ENCODE data around the gene TNFRSF13B. TPM values are rescaled to one million over a fixed set of nuclear protein-coding genes. Genes with fewer than 3 reads are reported as not detected.
"Not testable (repeated sequence)": the region's sequence is repeated elsewhere in the genome, so short reads cannot be mapped to it uniquely, and the experiment has no call there.

Gene TNFRSF13B
- total RNA-seq, 1 experiment from 2014 or later: not detected

DNA sequence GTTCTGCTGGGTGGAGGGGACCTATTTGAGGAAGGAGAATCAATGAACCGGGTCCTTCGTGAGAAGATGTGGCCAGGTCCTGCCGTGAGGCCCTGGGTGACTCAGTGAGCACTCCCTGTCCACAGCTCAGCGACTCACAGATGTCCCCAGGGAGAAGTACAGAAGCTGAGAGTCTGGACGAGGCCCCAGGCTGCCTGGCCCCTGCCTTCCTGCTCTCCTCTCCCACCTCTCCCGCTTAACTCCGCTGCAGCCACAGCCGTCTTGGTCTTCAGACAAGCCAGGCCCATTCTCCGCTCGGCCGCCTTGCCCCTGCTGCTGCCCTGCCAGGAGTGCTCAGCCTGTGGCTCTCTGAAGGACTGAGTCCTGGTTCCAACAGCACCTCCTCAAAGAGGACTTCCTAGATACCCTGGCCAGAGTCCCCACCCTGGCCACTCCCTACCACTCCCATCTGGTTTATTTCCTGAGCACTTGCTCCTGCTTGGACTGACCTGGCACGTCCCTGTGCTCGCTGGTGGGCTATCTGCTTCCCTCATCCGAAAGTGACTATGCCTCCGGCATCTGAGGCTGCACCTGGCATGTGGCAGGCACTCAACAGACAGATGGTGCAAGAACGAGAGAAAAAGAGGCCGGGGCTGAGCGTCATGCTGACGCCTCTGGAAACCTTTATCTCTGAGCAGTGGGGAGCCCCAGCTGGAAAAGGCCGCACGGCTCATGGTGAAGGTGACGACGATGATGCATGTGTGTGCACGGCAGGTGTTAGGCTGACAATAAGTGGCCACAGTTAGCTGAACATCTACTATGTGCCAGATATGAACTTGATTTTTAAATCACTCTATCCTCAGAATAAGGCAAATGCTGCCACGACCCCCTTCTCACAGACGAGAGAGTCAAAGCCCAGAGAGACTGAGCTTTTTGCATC lies 9.2 kb upstream of the TNFRSF13B start:
- Histone ChIP-seq H3K27ac (no peak overlapping the region), H4K20me1 (ENCODE audit: insufficient read depth) (no peaks in the 10 kb centered on the region), H3K27me3 (ENCODE audit: insufficient read depth, low read depth) (no peaks in the 10 kb centered on the region), H3F3A (ENCODE audit: insufficient read depth, low read depth) (no peaks in the 10 kb centered on the region), H3K36me3 (ENCODE audit: low read depth) (no peaks in the 10 kb centered on the region), H3K9me3 (ENCODE audit: insufficient read depth, low read depth) (0 out of 2 replicates have a peak, but pooled peaks cover under 1% of the 10 kb centered on the region), H3K4me2 (no peak overlapping the region), H3K4me1 (replicated peaks; ENCODE audit: insufficient read depth) (no peaks in the 10 kb centered on the region), H2AFZ (no peak overlapping the region), H3K4me3 (no peak overlapping the region), H3K79me2 (ENCODE audit: low read depth) (no peaks in the 10 kb centered on the region), H3K9me2 (ENCODE audit: insufficient read depth) (no peaks in the 10 kb centered on the region)
- intact Hi-C loops (cut with micrococcal nuclease; ENCODE audit: unreplicated experiment): no loop called here
- DNase-seq: no peak
- CTCF ChIA-PET: no interaction called here
- POLR2A ChIA-PET (ENCODE audit: unreplicated experiment): no interaction called here
- TF ChIP-seq, protein P1, sequence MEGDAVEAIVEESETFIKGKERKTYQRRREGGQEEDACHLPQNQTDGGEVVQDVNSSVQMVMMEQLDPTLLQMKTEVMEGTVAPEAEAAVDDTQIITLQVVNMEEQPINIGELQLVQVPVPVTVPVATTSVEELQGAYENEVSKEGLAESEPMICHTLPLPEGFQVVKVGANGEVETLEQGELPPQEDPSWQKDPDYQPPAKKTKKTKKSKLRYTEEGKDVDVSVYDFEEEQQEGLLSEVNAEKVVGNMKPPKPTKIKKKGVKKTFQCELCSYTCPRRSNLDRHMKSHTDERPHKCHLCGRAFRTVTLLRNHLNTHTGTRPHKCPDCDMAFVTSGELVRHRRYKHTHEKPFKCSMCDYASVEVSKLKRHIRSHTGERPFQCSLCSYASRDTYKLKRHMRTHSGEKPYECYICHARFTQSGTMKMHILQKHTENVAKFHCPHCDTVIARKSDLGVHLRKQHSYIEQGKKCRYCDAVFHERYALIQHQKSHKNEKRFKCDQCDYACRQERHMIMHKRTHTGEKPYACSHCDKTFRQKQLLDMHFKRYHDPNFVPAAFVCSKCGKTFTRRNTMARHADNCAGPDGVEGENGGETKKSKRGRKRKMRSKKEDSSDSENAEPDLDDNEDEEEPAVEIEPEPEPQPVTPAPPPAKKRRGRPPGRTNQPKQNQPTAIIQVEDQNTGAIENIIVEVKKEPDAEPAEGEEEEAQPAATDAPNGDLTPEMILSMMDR (conservative IDR thresholded peaks at IDR 0.05): no peak
- no peak for TF ChIP-seq EZH2 (IDR thresholded peaks at IDR 0.05; ENCODE audit: low read depth)
- no TSS peak for BruUV-seq (replicated peaks)

DNA sequence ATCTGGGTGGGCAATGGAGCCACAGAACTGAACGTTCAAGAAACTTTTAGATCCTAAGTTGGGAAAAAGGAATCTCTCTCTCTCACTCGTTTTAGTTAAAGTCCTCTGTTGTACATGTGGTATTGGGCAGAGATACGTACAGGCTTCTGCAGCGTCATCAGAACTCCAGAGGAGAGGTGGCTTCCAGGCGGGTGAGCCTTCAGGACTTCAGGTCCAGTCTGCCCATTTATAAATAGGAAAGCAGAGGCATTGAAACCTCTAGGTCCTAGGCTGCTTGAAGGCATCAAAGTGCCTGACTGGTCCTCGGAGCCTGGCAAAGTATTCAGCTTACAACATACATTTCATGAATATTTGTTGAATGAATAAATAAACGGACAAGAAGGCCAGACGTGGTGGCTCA lies 8.1 kb upstream of the TNFRSF13B start:
- POLR2A ChIA-PET (ENCODE audit: unreplicated experiment): interaction anchor here (0.6 kb wide), 1 partner anchor 10 kb away, joined by 3 read pairs; no protein-coding TSS in a partner anchor
- Histone ChIP-seq H3K4me2 (no peak overlapping the region), H3K9me2 (ENCODE audit: insufficient read depth) (no peaks in the 10 kb centered on the region), H3K4me1 (replicated peaks; ENCODE audit: insufficient read depth) (peaks cover 3% of the 10 kb centered on the region; the same call in 1 of the 2 replicates), H3K27ac (no peak overlapping the region), H3K27me3 (ENCODE audit: insufficient read depth, low read depth) (no peaks in the 10 kb centered on the region), H4K20me1 (ENCODE audit: insufficient read depth) (no peaks in the 10 kb centered on the region), H3F3A (ENCODE audit: insufficient read depth, low read depth) (no peaks in the 10 kb centered on the region), H3K4me3 (no peak overlapping the region), H3K79me2 (ENCODE audit: low read depth) (no peaks in the 10 kb centered on the region), H3K36me3 (ENCODE audit: low read depth) (no peaks in the 10 kb centered on the region), H2AFZ (no peak overlapping the region), H3K9me3 (ENCODE audit: insufficient read depth, low read depth) (no peaks in the 10 kb centered on the region)
- BruUV-seq (replicated peaks): no TSS peak
- TF ChIP-seq, protein P1 (conservative IDR thresholded peaks at IDR 0.05): no peak
- no peak for TF ChIP-seq EZH2 (IDR thresholded peaks at IDR 0.05; ENCODE audit: low read depth)
- CTCF ChIA-PET: interaction anchor here (0.7 kb wide), 2 partner anchors 75 to 121 kb away, joined by 3 to 7 read pairs; no protein-coding TSS in a partner anchor
- DNase-seq: no peak
- intact Hi-C loops (cut with micrococcal nuclease; ENCODE audit: unreplicated experiment): no loop called here

DNA sequence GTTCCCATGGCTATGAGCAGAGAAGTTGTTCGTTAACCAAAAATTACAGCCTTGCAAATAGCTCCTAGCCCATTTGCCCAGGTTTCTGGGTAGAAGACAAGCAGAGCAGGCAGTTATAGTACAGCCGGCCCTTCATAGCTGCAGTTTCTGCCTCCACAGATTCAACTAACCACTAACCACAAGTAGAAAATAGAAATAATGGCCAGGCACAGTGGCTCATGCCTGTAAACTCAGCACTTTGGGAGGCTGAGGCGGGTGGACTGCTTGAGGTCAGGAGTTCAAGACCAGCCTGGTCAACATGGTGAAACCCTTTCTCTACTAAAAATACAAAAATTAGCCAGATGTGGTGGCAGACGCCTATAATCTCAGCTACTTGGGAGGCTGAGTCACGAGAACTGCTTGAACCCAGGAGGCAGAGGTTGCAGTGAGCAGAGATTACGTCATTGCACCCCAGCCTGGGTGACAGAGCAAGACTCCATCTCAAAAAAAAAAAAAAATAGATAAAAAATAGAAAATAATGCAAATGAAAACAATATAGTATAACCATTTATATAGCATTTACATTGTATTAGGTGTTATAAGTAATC lies 7.4 kb upstream of the TNFRSF13B start:
- H3K4me3 ChIP-seq; H2AFZ ChIP-seq; H3K27me3 ChIP-seq (ENCODE audit: insufficient read depth, low read depth); intact Hi-C loops (cut with micrococcal nuclease; ENCODE audit: unreplicated experiment); H3K4me2 ChIP-seq; H3K79me2 ChIP-seq (ENCODE audit: low read depth); H3K9me2 ChIP-seq (ENCODE audit: insufficient read depth); POLR2A ChIA-PET (ENCODE audit: unreplicated experiment); H4K20me1 ChIP-seq (ENCODE audit: insufficient read depth); H3F3A ChIP-seq (ENCODE audit: insufficient read depth, low read depth); H3K4me1 ChIP-seq (replicated peaks; ENCODE audit: insufficient read depth); BruUV-seq (replicated peaks); H3K36me3 ChIP-seq (ENCODE audit: low read depth); H3K9me3 ChIP-seq (ENCODE audit: insufficient read depth, low read depth); DNase-seq; H3K27ac ChIP-seq: not testable (repeated sequence)
- CTCF ChIA-PET: interaction anchor here (0.7 kb wide), 1 partner anchor 120 kb away, joined by 7 read pairs; no protein-coding TSS in a partner anchor
